HG03439 (cell line): ENCODE data around the gene NDUFS1.
"Not testable (repeated sequence)": the region's sequence is repeated elsewhere in the genome, so short reads cannot be mapped to it uniquely, and the experiment has no call there.

Source experiments
- ATAC-seq: cut with Tn5 transposase; IDR thresholded peaks from one replicate; pipeline ENCODE4 v1.9.1; 2021; ENCODE audit warnings: mild to moderate bottlenecking, moderate library complexity; ENCODE audit not compliant: unreplicated experiment

NDUFS1 gene

DNA sequence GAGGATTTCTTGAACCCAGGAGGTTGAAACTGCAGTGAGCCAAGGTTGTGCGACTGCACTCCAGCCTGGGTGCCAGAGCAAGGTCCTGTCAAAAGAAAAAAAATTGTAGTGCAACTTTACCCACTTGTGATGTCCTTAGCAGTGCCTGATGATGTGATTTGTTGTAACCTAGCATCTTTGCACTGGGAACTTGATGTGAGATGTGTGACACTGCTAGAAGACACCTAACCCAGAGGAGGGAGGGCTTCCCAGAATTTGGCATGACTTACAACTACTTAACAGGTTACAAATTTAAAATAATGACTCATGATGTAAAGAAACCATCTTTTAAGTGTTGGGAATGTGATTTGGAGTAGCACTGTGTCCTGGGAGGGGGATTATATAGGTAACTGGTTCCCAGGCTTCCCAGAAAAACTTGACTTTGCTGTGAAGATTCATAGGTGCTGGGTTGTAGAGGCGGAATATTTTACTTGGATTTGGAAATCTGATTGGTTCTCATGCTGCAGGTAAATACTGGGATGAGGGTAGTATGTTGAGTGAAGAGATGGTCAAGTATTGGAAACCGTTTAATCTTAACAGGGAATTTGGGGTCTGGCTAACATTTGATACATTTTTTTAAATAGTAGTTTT lies 4.1 kb upstream of the NDUFS1 start:
- no peak for ATAC-seq

GRCh38 chr2:206162401-206162800 lies 3.2 kb upstream of the NDUFS1 start:
- not testable (repeated sequence) for ATAC-seq

DNA sequence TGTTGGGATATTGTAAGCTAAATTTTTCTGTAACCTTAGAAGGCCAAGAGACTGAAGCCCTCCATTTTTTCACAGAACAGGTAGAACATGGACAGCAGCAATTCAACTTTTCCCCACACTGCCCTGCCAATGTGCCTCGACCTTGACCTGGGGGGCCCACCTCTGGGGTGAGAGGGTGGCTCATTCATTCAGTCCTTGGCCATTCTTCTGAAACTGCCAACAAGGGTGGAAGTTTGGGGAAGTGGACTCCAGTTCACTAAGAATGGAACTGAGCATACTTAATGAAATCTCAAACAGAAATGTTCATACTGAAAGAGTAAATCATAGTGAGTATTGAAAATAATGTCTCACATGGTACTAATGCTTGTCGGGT lies 1.5 kb upstream of the NDUFS1 start:
- no peak for ATAC-seq

DNA sequence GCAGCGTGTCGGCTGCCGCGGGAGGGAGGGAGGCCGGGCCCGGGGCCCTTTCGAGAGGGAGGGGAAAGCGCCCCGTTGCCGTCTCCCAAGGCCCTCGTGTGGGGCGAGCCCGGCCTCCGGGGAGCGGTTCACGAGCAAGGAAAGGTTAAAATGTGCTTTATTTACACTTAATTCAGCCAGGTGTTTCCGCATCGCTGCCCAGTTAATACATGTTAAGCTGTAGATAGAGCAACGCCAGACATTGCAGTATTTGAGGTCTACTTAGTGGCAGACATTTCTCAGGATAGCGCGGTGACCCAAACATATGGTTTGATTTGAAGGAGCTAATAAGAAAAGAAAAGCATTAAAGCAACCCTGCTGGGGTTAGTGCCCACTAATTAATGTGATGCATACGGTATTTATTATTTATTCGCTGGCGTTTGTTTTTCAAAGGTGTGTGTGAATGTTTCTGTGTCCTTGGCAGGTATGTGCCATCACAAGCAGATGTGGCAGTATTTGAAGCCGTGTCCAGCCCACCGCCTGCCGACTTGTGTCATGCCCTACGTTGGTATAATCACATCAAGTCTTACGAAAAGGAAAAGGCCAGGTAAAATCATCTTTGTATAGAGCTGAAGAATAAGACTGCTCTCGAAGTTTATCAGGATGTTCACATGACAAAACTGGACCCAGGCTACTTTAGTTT lies 1.0 kb upstream of the NDUFS1 start:
- peak; percentile 48 for ATAC-seq

DNA sequence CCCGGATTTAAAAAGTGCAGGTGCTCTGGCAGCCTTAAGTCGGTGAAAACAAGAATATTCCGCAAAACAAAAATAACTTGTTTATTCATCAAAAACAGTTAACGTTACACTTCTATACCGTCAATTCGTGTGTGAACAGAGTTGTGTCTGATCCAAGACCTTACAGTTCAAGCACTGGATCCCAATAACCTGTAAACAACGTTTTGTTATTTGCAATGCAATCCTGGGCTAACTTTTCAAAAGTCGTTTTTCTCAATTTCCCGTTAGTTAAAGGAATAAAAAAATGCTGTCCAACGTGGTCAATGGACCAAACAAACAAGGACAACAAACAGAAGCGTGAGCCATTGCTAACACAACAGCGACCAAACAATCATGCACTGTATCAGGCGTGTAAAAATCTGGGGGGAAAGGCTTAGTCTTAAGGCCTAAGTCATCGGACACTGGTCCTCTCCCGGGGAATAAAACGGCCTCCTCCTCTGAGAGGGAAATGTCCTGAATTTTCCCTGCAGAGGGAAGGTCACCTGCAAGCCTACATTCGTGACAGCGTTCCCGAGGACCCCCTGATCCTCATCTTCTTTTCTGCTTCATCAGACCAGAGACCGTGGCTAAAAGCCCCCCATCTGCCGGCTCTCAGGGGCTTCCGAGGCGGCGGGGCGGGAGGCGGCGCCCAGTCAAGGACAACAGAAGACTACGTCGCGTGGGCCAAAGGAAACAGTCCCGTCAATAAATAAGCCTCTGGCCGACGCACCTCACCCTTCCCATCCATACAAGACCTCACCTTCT lies 490 bp downstream of the NDUFS1 start:
- peak; percentile 23 for ATAC-seq

GRCh38 chr2:206157014-206157413 lies 2.2 kb downstream of the NDUFS1 start:
- not testable (repeated sequence) for ATAC-seq

GRCh38 chr2:206154197-206154596 lies 5.0 kb downstream of the NDUFS1 start:
- no peak for ATAC-seq

- ATAC-seq, result no peak
Observed at GRCh38 chr2:206150631-206151030, 8.6 kb downstream of the NDUFS1 start.

GRCh38 chr2:206150168-206150567 lies 9.1 kb downstream of the NDUFS1 start:
- no peak for ATAC-seq

GRCh38 chr2:206149330-206149729 lies 9.9 kb downstream of the NDUFS1 start:
- ATAC-seq, result no peak

GRCh38 chr2:206145665-206146064 lies 13.6 kb downstream of the NDUFS1 start:
- ATAC-seq, result no peak

DNA sequence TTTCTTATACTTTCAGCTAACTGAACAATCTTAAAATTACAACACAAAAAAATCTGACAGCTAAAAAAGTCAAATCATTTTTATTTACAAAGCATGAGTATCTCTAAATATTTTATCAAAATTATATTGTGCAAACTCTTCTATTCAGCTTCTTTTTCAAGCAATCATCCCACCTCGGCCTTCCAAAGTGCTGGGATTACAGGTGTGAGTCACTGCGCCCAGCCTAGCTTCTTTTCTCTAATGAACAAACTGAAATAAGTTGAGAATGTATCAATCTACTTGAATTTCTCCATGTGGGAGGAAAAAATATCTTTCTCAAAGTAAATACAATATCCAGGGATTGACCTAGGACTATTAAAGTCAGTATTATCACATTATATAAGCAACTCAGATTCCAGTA lies 14.9 kb downstream of the NDUFS1 start:
- ATAC-seq, result no peak

GRCh38 chr2:206143451-206143850 lies 15.8 kb downstream of the NDUFS1 start:
- no peak for ATAC-seq

GRCh38 chr2:206127656-206128055 lies 31.6 kb downstream of the NDUFS1 start:
- no peak for ATAC-seq

DNA sequence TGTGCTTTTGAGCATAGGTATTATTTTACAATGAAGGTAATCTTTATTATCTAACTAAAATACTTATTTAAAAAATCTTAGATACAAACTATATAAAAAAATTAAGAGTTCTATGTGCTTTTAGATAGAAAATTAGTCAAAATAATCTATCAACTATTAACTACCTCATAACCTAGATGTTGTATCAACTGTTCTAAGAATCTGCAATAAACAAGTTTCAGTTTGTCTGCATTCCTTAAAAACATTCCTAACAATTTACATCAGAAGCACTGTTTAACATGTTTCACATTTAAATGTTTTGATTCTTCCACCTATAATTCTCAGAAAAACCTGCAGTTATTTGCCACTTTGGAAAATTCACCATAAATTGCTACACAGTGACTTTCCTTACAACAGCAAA lies 33.3 kb downstream of the NDUFS1 start:
- ATAC-seq, result no peak

GRCh38 chr2:206122569-206122968 lies 36.7 kb downstream of the NDUFS1 start:
- not testable (repeated sequence) for ATAC-seq

- no peak for ATAC-seq
Observed at GRCh38 chr2:206116278-206116677, 43.0 kb downstream of the NDUFS1 start.

- ATAC-seq, result no peak
Observed at GRCh38 chr2:206115026-206115578, 44.1 kb downstream of the NDUFS1 start.

GRCh38 chr2:206112846-206113547 lies 46.2 kb downstream of the NDUFS1 start:
- no peak for ATAC-seq

GRCh38 chr2:206112108-206112507 lies 47.1 kb downstream of the NDUFS1 start:
- ATAC-seq, result no peak

- no peak for ATAC-seq
Observed at GRCh38 chr2:206108713-206109112, 50.5 kb downstream of the NDUFS1 start.
